ENCODE measurements around the gene HOMER3.
"Not testable (repeated sequence)": the region's sequence is repeated elsewhere in the genome, so short reads cannot be mapped to it uniquely, and the experiment has no call there.

Gene HOMER3

DNA sequence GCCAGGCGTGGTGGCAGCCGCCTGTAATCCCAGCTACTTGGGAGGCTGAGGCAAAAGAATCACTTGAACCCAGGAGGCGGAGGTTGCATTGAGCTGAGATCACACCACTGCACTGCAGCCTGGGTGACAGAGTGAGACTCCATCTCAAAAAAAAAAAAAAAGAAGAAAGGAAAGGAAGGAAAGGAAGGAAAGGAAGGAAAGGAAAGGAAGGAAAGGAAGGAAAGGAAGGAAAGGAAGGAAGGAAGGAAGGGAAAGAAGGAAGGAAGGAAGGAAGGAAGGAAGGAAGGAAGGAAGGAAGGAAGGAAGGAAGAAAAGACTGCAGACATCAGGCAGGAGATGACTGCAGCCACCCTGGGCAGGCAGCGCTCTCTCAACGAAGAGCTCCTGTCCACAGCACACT, 38.5 kb downstream of the HOMER3 start:
- not testable (repeated sequence) for DNase-seq (ENCODE audit: low read depth in 4 of 4, low spot score in 1 of 4)

DNA sequence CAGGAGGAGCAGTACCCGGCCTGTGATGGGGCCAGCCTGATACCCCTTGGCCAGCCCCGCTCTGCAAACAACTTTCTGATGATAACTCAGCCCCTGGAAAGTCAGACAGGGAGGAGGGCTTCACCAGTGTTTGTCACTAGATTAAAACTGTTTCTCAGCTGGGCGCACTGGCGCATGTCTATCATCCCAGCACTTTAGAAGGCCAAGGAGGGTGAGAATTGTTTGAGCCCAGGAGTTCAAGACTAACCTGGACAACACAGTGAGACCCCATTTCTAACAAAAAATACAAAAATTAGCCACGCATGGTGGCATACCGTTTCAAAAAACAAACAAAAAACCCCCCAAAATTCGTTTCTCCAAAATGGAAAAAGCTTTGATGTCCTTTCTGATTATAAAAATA, 39.5 kb downstream of the HOMER3 start:
- no peak for DNase-seq (ENCODE audit: low read depth in 4 of 4, low spot score in 1 of 4)

DNA sequence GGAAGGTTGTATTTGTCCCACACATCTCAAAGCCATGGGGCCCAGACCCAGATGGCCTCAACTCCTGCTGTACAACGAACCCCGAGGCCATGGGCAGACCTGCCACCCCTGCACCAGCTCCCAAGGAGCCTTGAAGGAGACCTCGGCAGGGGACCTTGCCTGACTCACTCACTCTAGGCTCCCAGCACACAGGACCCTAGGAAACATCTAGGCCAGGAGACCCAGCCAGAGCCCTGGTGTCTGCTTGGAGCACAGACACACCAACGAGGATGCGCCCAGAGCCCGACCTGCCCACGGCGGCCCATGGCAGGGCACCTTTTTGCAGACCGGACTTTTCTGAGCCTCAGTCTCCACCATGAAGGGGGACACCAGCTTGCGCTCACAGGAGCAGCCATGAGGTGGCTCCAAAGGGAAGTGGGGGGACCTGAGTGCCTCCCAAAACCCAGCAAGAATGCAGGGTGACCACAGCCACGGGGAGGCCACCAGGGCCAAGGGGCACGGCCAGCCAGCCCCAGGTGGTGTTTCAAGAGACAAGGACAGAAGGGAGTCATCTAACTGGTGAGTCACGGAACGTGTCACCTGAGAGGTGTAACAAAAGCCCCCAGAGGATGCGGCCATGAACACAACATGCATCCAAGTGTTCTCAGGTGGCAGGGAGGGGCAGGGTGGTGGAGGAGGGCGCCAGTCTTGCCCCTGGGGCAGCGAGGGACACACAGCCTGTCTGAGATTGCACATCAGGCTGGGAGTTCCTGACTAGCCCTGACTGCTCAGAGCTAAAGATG, 40.1 kb downstream of the HOMER3 start:
- no peak for DNase-seq (ENCODE audit: low read depth in 4 of 4, low spot score in 1 of 4)

DNA sequence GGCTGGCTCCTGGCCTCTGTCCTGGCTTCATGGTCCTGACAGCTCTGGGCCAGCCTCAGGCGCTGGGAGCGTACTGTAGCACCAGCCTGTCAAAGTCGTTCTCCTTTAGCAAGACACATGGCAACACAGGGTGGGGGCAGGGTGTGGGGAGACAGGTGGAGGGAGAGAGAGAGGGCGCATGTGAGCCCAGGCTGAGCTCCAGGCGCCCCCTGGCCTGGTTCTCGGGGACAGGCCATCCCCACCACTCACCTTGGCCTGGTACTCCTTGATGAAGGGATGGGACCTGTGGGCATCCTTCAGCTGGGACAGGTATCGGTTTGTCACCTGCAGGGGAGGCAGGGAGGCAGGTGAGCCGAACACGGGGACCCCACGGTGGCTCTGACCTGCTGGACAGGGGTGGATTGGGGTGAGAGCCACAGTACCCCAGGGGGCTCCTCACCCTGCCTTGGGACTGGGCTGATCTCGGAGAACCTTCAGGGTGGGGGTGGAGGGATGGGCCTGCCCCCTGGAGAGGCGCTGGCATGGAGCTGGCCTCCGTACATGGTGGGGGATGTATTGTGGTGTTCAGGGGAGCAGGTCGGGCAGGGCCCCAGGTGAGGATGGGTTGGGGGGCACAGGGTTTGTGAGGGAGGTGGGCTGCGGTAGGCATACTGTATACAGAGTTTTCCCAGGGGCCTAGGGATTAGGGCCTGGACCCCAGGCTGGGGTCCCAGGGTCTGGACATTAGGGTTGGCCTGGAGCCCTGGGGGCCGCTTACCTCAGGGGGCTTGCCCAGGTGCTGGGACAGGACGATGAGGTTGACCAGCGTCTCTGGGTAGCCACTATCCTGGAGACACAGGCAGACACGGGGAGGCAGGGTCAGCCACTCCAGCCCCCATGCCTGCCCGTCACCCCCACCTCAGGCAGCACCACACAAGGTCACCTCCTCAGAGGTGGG, 41.1 kb downstream of the HOMER3 start:
- no peak for DNase-seq (ENCODE audit: low read depth in 4 of 4, low spot score in 1 of 4)

DNA sequence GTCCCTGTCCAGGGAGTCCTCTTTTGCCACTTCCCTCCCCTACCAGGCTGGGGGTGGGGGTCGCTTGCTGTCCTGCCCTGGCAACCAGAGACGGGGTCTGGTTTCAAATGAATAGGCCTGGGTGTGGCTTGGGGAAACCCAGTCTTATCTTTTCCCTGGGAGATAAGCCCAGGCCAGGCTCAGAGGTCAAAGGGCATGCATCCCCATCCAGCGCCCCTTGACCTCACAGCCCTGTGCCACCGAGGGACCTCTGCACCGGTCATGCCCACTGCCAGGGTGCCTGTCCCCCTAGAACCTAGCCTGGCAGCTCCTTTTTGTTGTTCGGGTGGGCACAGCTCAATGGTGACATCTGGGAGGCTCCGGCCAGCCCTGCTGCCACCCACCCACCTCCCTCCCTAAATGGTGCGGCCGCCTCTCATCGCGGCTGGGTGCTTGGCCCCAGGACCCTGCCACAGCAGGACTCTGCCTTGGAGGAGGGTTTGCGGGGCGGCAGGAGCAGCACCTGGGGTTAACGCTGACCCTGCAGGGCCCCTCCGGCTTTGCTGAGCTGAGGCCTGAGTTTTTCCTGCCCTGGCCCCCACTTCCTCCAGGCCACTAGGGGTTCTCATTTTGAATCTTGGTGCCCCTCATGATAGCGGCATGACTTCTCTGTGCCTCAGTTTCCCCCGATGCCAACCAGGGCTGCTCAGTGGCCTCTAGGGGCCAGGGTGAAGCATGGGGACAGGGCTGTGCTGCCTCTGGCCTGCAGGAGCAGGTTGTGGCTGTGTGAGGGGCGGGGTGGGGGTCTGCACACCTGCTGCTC, 42.2 kb downstream of the HOMER3 start:
- no peak for DNase-seq (ENCODE audit: low read depth in 4 of 4, low spot score in 1 of 4)

DNA sequence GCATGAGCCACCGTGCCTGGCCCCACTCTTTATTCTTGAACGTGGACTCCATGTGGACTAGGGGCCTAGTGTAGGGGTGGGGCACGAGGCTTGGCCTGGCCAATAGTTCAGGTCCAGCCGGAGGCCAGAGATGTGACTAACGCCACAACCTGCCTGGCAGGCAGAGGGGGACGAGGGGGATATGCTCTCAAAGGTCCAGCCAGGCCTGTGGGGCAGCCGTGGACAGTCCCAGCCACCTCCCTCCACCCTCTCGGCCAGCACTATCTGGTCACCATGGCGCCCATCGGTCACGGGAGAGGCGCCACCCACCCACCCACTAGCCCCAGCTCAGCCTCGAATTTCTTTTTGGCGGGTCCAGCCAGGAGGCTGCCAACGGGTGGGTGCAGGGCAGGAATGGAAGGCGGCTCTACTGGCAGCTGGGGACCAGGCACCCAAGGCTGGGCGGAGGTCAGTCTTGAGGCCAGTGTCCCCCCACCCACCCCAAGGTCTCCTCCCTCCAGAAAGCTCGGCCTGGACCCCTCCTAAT, 42.9 kb downstream of the HOMER3 start:
- no peak for DNase-seq (ENCODE audit: low read depth in 4 of 4, low spot score in 1 of 4)

DNA sequence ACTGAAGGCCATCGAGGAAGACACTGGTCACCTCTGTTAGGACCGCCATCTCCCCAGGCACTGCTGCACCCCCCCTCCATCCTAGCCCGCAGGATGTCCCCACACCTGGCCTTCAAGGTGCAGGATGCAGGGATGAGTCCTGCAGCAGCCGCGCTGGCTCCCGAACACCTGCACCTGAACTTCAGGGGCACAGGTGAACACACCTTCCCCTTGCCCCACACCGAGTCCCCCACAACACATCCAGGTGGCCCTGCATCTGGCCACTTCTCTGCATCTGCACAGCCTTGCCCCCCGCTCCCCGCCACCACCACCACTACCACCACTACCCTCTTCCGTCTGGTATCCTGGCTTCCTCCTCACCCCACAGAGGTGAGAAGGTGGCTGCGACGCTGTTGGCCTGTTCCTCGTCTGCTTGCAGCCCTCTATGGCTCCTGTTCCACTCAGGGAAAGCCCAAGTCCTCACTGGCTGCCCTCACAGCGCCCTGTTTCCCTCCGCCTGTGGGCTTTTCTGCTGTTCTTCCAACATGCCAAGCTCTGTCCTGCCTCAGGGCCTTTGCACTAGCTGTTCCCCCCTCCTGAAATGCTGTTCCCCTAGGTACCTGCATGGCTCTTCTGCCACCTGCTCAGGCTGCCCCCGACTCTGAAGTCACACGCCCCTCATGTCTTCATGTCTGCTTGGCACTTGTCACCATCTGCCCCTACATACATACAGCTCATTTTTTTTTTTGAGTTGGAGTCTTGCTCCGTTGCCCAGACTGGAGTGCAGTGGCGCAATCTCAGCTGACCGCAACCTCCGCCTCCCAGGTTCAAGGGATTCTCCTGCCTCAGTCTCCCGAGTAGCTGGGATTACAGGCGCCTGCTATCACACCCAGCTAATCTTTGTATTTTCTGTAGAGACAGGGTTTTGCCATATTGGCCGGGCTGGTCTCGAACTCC, 43.7 kb downstream of the HOMER3 start:
- no peak for DNase-seq (ENCODE audit: low read depth in 4 of 4, low spot score in 1 of 4)

DNA sequence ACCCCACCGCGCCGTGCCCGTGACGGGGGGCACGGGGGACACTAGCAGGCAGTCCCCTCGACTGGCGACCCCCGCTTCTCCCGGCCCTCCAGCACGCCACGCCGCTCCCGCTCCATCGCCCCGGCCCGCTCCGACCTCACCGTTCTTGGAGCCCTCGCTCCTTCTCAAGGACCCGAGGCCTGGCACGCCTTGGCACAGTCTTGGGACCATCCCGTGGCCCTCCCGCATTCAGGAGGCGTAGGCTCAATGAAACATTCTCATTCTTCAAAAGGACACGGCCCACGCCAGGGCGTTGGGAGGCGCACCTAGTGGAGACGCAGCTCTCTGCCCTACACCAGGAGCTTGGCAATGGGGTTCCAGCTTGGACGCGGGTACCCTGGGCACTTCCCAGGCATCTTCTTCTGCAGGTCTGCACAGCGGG, 44.6 kb downstream of the HOMER3 start:
- no peak for DNase-seq (ENCODE audit: low read depth in 4 of 4, low spot score in 1 of 4)

DNA sequence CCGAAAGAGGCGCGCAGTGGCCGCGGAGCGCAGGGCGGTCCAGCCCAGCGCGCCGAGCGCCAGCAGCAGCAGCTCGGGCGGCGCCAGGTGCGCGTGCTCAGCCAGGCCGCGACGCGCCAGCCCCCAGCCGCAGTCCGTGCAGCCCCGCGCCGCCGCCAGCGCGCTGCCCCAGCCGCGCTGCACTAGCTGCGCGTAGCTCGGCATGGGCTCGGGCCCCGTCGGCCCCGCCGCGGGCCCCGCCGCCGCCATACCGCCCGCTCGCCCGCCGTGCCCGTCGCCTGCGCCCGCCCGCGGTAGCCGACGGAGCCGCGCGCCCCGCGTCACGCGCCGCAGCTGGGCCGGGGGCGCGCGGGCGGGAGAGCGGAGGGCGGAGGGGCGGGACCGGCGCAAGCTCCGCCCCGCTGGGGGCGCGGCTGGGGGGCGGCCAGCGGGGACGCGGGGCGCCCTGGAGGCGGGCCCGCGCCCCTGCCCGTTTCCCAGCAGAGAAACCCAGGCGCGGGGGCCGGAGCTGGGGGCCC, 45.1 kb downstream of the HOMER3 start, which contains the start of gene CERS1:
Gene CERS1, minus strand, starts transcription at position 335 of the 518 bp plus-strand sequence. Its CDS starts 86 bp downstream, at position 249.
- no peak for DNase-seq (ENCODE audit: low read depth in 4 of 4, low spot score in 1 of 4)

DNA sequence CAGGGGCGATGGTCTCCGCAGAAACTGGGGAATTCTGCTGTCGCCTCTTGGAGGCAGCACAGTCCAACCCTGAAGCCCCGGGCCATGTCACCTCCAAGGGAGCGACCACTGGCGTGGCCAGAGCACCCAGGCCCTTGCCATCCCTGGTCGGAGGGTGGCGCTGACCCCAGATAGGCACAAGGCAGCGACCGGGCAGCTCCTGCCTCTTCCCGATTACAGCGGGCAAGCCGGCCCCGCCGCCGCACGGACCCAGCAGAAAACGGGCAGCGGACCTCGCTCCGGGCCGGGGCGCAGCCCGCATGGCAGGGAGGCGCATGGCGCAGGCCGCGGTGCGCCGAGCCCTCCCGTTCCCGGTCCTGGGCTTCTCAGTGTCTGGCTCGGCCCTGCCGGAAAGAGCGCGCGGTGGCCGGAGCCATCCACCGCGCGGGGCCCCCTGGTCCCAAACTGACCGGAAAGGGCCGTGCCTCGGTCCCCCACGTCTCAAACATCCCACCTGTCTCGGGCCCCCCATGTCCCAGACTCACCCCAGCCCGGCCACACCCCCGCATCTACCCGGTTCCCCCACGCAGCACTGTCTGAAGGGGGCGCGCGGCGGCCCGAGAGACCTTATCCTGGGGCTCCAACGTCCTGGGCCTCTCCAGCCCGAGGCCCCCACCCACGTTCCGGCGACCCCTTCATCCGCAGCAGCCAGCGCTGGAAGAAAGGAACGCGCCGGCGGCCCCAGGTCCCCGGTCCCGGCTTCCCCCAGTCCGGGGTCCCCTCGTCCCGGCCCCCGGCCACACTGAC, 45.8 kb downstream of the HOMER3 start:
- DNase-seq (ENCODE audit: low read depth in 4 of 4, low spot score in 1 of 4): no peak

DNA sequence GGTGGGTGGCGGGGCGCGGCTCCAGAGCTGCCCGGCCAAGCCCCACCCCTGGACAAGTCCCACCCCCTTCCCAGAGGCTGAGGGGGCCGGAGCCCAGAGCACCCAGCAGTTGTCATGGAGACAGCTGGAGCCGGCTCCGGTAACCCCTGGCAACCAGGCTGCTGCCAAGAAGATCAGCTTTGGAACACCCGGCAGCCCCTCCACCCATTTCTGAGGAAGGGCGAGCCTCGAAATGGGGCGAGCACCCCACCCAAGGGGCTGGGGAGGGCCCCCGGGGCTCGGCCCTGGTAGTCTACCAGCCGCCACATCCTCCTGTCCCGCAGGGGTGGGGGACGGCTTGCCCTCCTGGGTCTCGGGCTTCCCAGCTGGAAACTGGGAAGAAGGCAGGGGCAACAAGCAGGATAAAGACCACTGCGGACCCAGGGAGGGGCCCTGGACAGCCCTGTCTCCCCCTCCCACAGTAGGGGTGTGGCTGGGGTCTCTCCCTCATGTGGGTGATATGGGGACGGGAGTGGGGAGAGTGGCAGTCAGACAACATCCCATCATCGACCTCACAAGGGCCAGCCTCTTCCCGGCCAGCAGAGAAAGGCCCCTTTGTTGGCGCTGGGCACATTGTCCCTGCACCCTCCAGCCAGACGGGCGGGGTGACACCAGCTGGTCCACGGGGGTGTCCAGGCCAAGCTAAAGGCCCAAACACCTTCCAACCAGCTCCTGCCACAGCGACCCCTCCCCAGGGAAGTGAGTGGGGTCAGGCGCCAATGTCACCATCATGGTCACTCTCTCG, 46.6 kb downstream of the HOMER3 start:
- DNase-seq (ENCODE audit: low read depth in 4 of 4, low spot score in 1 of 4): no peak

DNA sequence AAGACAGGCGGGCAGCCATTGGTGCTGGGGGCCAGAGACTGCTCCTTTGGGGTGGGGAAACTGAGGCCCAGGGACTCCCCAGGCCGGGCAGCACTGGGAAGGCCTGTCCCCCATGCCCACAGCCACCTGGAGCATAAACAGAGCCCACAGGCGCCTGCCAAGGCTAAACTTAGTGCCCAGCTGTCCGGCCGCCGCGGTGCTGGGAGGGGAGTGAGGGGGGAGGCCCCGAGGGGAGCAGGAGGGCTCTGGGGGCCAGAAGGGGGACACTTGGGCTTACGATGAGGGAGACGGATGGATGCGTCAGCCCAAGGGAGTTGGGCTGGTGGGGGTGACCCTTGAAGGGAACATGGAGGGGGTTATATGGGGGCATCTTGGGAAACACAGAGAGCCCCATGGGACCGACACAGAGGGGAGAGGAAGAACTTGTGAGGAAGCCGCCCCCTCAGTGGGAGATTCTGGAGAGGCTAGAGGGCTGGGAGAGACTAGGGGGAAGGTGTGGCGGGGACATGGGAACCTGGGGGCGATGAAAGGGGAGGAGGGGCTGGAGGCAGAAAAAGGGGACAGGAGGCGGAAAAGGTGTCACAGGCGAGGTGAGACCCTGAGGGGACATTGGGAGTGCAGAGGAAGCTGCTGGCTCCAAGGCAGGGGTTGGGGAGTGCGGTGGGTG, 47.3 kb downstream of the HOMER3 start:
- DNase-seq (ENCODE audit: low read depth in 4 of 4, low spot score in 1 of 4): no peak

DNA sequence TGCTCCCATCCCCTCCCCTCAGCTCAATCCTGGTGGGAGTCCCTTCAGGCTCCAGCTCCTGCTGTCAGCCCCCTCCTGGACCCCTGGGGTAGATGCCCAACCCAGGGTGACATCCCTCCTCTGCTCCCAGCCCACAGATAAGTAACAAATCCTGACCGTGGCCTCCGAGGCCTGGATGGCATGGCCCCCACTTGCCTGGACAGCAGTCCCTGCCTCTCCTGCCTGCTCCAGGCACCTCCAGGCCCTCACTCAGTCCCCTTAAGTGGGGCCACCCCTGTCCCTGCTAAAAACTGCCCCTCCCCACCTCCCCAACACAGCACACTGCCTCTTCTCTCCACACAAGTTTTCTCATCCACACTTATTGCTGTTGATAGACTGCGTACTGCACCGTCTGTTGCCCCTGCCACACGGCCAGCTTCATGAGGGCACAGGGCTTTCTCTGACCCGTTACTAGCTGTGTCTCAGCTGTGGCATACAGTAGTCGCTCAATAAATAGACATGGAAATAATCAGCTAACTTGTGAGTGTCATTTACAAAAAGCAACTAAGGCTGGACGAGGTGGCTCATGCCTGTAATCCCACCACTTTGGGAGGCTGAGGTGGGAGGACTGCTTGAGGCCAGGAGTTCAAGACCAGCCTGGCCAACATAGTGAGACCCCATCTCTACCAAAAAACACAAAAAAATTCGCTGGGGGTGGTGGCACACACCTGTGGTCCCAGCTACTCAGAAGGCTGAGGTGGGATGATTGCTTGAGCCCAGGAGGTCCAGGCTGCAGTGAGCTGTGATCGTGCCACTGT, 50.9 kb downstream of the HOMER3 start:
- DNase-seq (ENCODE audit: low read depth in 4 of 4, low spot score in 1 of 4): no peak

DNA sequence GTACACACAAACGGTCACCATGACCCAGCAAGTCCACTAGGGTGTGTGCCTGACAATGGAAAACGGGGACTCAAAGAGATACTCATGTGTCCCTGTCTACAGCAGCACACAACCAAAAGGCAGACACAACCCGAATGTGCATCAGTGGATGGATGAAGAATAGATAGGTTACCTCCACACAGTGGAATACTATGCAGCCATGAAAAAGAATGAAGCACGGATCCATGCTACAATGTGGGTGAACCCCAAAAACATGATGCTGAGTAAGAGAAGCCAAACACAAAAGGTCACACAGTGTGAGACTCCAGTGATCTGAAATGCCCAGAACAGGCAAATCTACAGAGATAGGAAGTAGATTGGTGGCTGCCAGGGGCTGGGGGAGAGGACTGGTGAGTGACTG, 54.0 kb downstream of the HOMER3 start:
- DNase-seq (ENCODE audit: low read depth in 4 of 4, low spot score in 1 of 4): no peak

DNA sequence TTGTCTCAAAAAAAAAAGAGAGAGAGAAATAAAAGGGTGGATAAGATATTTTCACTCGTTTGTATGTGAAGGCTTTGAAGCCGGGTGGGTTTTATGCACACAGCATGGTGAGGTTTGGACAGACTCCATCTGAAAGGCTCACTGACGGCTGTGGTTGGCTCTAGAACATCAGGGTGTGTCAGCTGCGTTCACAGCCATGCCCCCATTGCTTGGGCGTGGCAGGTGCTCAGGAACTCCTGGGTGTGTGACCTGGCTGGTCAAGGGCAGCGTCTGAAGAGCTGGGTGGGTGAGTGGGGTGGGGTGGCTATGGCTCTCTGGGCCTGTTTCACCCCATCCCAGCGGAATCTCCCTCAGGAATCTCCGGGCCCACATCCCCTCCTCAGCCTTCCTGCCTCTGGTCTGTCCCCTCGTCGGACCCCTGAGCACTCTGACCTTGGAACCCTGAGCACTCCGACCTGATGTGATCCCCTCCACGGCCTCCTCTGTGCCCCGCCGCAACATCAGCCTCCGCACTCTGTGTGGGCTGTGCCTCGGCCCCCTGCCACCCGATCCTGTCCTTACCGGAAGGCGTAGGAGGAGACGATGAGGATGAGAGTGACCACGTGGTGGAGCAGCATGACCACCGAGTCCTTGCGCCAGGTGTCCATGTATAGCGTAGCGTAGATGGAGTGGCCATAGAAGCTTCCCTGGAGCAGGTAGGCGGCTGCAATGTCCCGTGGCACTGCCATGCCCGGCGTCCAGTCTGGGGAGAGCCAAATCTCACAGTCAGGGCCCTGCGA, 57.3 kb downstream of the HOMER3 start:
- DNase-seq (ENCODE audit: low read depth in 4 of 4, low spot score in 1 of 4): no peak

DNA sequence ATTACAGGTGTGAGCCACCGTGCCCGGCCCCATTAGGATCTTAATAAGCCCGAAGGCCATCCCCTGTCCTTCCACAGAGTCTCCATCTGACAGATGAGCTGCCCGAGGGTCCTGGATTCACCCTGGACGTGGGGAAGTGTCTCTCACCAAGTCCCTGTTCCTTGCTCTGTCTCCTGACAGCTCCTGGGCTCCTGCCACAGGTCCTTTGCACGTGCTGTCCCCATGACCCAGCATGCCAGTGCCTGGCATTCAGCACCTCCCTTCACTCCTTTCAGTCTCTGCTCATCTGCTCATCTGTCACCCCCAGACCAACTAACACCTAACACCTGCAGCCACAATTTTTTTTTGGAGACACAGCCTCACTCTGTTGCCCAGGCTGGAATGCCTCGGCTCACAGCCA, 59.5 kb downstream of the HOMER3 start:
- no peak for DNase-seq (ENCODE audit: low read depth in 4 of 4, low spot score in 1 of 4)
